HG02981 (cell line): Measurements from ENCODE around the gene HRAS.
A peak's percentile ranks its signal among the peaks of the same experiment; 100 is the strongest.

ENCODE experiments used
- ATAC-seq: cut with Tn5 transposase; IDR thresholded peaks from one replicate; pipeline ENCODE4 v1.9.1; 2021; ENCODE audit warnings: mild to moderate bottlenecking, moderate library complexity; ENCODE audit not compliant: unreplicated experiment

Gene HRAS

DNA sequence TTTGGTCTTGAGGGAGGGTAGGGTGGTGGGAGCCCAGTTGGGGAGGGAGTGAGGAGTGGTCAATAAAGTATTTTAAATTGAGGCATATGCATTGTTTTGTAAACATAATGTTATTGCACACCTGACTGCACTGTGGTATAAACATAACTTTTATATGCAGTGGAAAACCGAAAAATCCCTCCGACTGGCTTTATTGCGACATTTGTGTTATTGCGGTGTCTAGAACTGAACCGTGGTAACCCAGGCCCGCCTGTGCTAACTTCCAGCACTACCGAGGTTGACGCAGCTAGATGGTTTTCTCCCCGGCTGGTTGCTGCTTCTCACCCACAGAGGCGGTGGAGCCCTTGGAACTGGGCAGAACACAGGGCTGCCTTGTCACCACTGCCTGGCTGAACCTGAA lies 20.8 kb downstream of the HRAS start:
- ATAC-seq, result no peak

DNA sequence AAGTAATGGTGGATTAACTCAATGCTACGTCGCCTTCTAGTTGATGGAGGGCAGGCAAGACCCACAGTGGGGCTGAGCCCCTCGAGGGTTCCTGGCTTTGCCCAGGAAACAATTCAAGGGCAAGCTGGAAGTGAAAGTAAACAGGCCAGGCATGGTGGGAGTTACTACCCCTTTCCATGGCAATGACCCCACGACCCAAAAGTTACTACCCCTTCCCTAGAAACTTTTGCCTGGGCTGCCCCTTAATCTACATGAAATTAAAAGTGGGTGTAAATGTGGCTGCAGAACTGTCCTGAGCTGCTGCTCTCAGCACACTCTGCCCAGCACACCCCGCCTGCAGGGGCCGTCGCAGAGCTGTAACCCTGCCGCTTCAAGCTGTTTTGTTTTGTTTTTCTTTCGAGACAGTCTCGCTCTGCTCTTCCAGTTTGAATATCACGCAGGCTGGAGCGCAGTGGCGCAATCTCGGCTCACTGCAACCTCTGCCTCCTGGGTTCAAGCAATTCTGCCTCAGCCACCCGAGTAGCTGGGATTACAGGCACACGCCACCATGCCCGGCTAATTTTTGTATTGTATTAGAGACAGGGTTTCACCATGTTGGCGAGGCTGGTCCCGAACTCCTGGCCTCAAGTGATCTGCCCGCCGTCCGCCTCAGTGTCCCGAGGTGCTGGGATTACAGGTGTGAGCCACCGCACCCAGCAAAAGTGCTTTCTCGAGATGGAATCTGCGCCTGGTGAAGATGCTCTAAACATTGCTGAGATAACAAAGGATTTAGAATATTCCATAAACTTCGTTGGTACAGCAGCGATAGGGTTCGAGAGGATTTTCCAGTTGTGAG lies 22.4 kb downstream of the HRAS start:
- ATAC-seq, result no peak

DNA sequence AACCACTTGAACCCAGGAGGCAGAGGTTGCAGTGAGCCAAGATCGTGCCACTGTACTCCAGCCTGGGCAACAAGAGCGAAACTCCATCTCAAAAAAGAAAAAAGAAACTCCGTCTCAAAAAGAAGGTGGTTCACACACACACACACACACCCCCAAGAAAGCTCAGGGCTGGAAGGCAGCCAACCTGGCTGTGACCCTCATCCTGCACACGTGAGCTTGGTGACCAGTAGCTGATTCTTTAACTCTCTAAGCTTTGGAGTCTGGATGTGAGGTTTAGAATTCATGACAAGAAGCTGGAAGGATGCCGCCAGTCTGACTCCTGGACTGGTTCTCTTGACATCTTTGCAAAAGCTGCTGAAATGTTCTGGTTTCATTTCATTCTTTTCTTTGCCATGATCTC lies 26.4 kb downstream of the HRAS start:
- ATAC-seq, result no peak

DNA sequence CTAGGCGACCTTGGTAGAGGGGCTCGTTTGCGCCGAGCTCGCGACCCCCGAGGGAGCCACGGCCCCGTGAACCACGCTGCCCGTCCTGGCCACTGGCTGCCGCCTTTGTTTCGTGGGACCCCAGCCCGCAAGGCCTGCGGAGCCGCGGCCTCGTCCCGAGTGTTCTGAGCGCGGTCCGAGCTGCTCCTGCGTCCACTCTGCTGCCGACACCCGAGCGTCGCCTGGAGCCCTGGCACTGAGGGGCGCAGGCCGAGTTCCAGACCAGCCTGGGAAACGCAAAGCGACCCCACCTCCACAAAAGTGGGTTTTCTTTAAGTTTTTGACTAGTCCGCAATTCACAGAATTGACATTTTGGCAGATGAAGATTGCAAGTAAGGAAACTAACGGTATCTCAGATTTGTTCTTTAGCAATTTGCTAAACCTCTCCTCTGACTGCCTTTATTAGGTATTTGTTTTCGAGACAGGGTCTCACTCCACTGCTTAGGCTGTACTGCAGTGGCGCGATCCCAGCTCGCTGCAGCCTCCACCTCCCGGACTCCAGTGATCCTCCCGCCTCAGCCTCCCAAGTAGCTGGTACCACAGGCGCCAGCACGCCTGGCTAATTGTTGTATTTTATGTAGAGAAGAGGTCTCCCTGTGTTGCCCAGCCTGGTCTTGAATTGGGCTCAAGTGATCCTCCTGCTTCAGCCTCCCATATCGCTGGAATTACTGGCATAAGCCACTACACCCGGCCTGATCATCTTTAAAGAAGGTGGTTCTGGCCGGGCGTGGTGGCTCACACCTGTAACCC lies 27.5 kb downstream of the HRAS start:
- no peak for ATAC-seq

DNA sequence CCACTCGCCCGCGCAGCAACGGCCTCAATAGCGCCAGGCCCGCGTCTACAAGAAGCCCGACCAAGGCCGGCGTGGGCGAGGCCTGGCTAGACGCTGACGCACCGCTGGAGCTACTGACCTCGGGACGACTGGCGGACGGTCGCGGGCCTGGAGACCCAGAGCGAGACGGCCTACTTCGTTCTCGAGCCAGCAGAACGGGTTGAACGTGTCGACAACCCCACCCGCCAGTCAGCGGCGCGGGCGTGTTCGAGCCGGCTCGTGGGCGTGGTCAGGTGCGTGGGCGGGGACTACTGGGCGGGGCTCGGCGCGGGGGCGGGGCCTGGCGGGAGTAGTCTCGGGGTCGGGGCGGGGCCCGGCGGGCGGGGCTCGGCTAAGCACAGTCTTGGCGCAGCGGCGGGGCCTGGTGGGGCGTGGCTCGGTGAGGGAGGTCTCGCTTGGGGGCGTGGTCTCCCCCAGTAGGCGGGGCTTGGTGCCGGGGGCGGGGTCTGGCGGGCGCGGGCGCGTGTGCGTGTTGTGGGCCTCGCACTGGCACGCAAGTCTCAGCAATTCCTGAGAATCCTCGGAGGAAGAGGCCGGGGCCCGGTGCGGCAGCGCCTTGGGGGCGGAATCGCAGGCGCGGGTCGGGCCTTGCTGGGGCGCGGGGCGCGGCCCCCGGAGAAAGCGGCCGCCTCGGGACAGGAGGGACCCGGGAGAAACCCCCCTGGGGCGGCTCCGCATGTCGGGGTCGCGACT lies 28.2 kb downstream of the HRAS start, which contains the start of gene RNH1:
Gene RNH1 (minus strand): TSS at position 248 of the 732 bp plus-strand sequence. CDS start 5,080 bp downstream, outside the sequence.
- ATAC-seq, result peak; percentile 54

DNA sequence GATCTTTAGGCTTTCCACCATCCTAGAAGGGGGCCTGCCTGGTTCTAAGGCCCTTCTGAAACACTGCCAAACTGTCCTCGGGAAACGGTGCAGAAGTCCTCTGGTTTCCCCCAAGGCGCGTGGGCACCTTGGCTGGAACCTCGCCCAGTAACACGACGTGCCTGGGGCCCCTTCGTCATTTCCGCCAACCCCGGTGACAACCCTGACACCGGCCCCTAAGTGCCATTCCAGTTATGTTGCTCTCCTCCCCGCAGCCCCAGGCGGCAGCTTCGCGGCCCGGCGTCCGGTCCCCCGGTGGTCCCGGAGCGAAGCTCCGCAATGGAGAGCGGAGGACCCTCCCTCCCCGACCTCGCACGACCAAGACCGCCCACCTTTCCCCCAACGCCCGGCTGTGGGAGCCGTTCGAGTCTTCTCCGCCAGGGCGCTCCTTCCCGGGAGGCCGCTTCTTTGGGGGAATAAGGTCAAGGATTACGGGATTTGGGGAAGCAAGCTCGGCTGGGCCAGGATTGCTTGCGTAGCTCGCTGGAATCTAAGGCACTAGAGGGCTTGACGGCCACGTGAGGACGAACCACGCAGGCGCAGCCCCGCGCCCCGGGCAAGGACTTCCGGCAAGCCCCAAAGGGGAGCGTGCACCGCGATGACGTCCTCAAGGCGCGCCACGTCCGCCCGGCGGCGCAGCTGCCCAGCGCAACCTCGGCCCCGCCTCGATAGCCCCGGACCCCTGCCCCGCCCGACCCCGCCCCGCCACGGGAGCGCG lies 29.0 kb downstream of the HRAS start:
- ATAC-seq, result peak; percentile 62

DNA sequence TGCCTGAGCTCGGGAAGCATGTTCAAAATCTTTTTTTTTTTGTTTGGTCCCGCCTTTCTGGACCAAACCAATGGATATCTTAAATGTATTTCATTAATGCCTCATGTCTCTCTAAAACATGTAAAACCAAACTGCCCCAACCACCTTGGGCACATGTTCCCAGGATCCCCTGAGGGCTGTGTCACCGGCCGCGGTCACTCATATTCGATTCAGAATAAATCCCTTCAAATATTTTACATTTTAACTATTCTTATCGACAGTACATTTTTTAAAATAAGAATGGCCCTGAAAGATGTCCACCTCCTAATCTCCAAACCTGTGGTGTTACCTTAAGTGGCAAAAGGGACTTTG lies 30.4 kb downstream of the HRAS start:
- no peak for ATAC-seq

DNA sequence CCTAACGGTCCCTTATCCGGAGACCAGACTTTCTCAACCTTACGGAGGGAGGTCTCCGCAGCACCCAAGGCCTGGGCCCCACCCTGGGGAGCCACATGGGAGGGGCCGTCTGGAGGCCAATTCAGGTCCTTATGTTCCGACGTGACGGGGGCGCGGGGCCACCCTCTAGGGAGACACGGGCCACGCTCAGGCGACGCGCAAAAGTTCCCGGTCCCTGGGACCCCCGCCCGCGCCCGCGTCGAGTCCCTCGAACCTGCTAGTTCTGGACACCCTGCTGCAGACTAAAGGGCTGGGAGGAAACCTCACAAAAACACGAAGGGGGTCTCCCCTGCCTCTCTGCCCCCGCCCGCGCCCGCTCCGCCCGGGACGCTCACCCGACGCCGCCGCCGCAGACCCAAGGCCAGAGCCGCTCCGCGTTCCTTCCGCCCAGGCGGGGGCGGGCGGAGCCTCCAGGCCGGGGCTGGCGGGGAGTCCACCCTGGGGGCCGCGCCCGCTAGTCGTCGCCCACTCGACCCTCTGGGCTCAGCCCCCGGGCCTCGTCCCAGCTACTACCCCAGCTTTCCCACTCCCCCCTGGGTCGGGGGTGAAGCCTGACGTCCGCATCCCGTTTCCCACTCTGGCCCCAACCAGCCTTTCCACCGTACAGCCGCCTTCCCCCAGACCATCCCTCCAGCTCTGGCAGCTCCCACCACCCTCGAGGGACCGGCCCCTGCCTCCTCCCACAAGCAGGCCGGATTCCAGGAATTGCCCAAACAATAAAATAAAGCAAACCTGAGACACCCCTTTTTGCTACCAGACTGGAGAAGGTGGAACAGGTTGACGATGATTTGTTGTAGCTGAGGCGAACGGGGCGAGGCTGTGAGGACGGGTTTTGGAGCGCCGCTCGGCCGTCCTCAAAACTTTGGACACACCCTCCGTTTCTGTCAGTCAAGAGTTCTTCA lies 31.1 kb downstream of the HRAS start:
- no peak for ATAC-seq

DNA sequence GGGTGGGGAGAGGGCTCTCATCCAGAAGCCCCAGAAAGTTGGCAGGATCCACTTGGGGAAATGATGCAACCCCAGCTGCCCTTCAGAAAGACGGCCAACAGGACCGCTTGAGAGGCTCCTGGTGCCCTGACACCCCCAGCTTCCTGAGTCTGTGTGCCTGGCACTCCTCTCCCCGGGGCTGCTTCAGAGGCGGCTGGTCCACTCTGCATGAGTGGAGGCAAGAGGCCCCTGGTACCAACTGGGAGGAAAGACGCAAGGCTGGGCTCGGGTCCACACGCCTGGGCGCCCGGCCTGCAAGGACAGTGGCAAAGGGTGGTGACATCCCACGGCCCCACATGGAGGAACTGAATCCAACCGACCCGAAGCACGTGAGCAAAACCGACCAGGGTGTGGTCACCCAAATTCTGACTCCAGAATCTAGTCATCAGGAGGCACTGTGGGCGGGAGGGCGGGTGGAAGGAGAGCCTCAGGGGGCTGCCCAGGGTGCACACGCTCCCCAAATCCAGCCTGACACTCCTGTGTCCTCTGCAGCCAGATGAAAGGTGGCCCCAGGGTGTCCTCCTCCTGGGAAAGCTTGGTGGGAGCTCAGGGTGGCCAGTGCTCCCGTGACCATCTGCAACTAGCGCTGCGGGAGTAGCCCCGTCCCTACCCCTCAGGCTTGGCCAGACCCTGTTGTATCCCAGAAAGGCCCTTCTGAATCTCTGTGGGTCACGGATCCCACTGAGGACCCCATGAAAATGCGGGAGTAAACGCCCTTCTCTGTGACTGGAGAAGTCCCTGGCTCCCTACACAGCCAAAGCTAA lies 32.0 kb downstream of the HRAS start:
- ATAC-seq, result no peak

DNA sequence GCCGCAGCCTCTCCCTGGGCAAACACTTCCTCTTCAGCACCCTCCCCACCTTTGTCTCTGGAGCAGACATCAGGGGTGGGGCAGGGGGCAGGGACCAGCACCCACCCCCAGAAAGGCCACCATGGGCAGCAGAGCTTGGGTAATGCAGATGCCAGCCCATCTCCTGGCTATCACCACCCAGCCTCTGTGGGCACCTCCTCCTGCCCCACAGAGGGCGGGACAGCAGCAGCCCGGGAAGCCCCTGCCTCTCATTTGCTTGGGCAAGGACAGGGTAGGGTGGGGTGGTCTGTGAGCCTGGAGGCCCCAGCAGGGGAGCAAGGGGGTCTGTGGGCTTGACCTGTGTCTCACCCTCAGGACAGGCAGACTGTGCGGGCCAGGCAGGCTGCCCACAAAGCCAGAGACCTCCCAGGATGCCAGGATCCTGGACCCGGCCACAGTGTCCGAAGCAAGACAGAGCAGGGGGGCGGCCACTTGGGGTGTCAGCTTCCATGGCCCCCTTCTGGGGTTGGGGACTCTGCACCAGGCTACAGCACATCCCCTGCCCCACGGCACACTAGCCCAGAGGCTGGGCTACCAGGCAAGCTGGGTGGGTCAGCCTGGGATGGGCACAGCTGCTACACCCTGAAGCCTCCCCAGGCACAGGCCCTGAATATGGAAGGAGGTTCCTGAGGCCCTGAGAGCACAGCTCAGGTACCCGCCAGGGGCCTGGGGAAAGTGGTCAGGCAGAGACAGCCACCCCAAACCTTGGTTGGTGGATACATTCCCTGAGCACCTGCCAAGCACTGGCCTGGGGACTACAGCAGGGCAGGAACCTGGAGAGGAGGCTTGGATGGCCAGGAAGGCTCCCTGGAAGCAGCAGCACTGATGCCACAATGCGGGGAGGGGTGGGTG lies 32.8 kb downstream of the HRAS start:
- ATAC-seq, result no peak

DNA sequence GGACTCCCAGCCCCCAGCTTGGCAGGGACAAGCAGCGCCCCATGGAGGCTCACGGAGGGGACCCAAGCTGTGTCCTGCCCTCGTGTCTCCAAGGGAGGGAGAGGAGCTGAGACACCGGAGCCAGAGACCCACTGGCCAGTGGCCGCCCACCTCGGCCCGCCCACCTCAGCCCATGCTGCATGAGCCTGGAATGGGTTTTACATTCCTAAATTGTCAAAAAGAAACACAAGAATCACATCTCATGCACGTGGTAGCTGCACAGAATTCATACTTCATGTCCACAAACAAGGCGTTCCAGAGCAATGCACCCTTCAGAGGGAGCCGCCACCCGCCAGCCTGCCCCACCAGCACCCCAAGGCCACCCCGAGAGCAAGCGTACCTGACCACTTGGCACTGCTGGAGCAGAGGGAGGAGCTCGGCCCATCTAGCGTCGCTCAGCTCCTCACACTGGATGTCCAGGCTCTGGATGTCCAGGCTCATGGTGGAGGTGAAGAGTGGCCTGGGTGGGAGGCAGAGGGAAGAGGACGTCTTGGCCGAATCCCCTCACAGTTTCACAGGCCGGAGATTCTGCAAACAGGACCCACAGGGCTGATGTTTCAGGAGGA lies 33.6 kb downstream of the HRAS start:
- no peak for ATAC-seq

DNA sequence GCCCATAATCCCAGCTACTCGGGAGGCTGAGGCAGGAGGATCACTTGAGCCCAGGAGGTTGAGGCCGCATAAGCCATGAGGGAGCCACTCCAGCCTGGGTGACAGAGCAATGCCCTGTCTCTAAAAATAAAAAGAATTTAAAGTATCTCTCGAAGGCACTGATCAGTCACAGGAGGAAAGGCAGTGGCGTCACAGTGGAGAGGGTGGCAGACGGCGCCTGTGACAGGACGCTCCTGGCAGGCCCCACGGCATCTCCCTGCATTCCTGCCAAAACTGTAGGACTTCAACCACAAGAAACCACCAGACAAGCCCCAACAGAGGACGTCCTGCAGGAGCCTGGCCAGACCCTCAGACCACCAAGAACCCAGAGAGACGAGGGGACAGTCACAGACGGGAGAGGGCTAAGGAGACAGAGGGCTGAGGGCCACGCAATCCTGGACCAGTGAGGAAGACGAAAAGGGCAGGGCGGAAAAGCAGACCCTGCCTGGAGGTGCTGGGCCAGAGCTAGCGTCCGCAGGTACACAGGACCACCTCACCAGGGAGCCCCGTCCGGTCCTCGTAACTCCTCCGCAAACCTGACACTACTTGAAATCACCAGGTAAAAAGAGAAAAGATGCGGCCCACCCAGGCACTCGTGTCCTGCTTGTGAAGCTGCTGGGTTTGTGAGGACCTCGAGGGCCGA lies 34.2 kb downstream of the HRAS start:
- ATAC-seq, result no peak

DNA sequence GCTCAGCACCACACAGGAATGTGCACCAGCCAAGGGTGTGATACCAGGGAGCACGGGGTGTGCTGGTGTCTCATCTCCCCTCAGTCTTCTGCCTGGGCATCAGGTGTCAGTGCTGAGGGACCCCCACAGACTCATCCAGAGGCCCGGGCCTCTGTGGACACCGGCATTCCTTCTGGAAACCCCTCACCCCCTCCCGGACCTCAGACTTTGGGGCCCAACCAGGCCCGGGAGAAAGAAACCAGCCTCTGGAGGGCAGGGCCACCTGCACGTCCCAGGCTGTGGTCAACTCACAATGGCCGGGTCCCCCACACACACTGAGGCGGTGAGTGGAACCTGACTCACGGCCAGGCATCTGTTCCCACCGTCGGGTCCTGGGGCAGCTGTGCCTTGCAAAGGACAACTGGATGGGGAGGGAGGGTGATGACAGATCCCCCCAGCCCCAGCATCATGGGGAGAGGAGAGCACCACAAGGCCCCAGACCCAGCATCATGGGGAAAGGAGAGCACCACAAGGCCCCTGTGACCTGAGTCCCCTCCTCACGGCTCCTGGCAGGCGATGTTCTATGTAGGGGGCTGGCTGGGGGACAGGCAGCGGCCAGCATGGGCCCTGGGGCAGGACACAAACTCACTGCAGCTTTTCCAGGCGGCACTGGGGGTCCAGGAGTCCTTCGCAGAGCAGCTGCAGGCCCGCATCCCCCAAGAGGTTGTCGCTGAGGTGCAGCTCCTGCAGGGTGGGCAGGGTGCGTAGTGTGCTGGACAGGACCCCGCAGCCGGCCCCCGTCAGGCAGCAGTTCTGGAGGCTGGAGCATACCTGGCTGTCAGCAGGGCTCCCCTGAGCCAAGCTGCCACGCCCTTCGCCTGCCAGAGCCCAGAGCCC lies 35.9 kb downstream of the HRAS start:
- ATAC-seq, result no peak

DNA sequence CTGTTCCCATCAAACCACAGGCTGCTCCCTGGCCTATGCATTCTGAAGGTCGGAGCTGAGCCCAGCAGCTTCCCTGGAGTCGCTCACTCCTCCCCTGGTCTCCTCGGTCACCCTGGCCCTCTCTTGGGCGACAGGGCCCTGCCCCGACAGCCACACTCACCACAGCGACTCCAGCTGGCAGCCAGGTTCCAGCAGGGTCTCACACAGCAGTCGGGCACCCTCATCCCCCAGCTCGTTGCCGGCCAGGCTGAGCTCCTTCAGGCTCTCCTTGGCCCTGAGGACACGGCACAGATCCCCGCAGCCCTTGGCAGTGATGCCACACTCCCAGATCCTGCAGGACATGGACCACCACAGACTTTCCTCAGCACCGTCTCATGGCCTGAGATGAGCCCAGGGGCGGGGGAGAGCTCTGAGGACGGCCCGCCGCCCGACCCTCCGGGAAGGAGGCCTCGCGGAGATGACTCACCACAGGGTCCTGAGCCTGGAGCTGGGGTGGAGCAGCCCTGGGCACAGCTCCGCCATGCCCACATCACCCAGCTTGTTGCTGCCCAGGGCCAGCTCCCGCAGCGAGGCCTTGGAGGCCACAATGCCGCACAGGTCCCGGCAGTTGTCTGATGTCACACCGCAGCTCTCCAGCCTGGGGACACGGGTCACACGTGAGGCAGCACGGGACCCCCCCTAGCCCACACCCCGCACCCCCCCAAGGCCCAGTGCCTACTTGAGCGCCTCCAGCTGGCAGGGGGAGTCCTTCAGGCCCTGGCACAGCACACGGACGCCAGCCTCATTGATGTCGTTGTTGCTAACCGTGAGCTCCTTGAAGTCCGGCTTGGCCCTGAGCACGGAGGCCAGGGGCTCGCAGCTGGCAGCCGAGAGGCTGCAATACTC lies 36.8 kb downstream of the HRAS start:
- ATAC-seq, result no peak
